ENCODE data around the gene BAG3. TPM values are rescaled to one million over a fixed set of nuclear protein-coding genes. Genes with fewer than 3 reads are reported as not detected.

Gene BAG3
- total and polyA plus RNA-seq, 9 of the 15 experiments (the other 6 are each of a cell fraction or from before 2014, with no cell fraction given), result 2.6 to 27.4 (median 7.2) TPM

DNA sequence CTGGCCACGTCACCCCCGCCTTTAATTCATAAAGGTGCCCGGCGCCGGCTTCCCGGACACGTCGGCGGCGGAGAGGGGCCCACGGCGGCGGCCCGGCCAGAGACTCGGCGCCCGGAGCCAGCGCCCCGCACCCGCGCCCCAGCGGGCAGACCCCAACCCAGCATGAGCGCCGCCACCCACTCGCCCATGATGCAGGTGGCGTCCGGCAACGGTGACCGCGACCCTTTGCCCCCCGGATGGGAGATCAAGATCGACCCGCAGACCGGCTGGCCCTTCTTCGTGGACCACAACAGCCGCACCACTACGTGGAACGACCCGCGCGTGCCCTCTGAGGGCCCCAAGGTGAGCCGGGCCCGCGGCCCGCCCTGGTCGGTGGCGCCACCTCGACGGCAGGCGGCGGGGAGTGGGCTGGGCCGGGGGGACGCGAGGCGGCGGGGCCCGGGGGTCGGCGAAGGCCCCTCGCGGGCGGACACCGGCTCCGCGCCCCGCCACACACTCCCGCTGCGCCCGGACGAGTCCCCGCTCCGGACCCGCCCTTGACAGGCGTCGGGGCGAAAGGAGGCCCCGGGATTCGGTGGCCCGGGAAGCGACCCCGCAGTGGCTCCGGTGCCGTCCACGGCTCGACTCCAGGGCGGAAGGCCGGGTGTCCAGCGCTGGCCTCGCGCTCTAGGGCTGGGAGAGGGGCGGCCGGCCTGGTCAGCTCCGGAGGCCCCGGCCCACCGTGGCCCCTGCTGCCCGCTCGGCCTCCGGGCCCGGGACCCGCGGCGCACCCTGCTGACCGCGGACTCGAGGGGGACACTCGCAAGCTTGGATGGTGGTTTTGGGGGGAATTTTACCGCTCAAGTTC lies 557 bp downstream of the BAG3 start (continued):
- no peak for TF ChIP-seq FOXM1 (IDR thresholded peaks at IDR 0.05; ENCODE audit: low read depth)
- TF ChIP-seq FOXM1 (CRISPR knock-in tag; IDR thresholded peaks at IDR 0.05; ENCODE audit: low read depth), result no peak
- TF ChIP-seq, protein P1, sequence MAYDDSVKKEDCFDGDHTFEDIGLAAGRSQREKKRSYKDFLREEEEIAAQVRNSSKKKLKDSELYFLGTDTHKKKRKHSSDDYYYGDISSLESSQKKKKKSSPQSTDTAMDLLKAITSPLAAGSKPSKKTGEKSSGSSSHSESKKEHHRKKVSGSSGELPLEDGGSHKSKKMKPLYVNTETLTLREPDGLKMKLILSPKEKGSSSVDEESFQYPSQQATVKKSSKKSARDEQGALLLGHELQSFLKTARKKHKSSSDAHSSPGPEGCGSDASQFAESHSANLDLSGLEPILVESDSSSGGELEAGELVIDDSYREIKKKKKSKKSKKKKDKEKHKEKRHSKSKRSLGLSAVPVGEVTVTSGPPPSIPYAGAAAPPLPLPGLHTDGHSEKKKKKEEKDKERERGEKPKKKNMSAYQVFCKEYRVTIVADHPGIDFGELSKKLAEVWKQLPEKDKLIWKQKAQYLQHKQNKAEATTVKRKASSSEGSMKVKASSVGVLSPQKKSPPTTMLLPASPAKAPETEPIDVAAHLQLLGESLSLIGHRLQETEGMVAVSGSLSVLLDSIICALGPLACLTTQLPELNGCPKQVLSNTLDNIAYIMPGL (CRISPR knock-in tag; IDR thresholded peaks at IDR 0.05), result no peak
- TF ChIP-seq TOE1 (IDR thresholded peaks at IDR 0.05; ENCODE audit: borderline replicate concordance), result no peak
- no peak for TF ChIP-seq TOE1 (CRISPR knock-in tag; IDR thresholded peaks at IDR 0.05; ENCODE audit: borderline replicate concordance, low read depth)
- TF ChIP-seq PHF8 (IDR thresholded peaks at IDR 0.05; ENCODE audit: borderline replicate concordance, low read length), result peak; percentile 13; the same call in 1 of the 2 replicates
- TF ChIP-seq ZNF146 (CRISPR knock-in tag; IDR thresholded peaks at IDR 0.05; ENCODE audit: unreplicated experiment), result no peak
- no peak for TF ChIP-seq BRD9 (IDR thresholded peaks at IDR 0.05; ENCODE audit: low read depth, partially characterized antibody)
- TF ChIP-seq SAFB (IDR thresholded peaks at IDR 0.05; ENCODE audit: borderline replicate concordance, low read depth, low read length), result no peak
- TF ChIP-seq, protein P2, sequence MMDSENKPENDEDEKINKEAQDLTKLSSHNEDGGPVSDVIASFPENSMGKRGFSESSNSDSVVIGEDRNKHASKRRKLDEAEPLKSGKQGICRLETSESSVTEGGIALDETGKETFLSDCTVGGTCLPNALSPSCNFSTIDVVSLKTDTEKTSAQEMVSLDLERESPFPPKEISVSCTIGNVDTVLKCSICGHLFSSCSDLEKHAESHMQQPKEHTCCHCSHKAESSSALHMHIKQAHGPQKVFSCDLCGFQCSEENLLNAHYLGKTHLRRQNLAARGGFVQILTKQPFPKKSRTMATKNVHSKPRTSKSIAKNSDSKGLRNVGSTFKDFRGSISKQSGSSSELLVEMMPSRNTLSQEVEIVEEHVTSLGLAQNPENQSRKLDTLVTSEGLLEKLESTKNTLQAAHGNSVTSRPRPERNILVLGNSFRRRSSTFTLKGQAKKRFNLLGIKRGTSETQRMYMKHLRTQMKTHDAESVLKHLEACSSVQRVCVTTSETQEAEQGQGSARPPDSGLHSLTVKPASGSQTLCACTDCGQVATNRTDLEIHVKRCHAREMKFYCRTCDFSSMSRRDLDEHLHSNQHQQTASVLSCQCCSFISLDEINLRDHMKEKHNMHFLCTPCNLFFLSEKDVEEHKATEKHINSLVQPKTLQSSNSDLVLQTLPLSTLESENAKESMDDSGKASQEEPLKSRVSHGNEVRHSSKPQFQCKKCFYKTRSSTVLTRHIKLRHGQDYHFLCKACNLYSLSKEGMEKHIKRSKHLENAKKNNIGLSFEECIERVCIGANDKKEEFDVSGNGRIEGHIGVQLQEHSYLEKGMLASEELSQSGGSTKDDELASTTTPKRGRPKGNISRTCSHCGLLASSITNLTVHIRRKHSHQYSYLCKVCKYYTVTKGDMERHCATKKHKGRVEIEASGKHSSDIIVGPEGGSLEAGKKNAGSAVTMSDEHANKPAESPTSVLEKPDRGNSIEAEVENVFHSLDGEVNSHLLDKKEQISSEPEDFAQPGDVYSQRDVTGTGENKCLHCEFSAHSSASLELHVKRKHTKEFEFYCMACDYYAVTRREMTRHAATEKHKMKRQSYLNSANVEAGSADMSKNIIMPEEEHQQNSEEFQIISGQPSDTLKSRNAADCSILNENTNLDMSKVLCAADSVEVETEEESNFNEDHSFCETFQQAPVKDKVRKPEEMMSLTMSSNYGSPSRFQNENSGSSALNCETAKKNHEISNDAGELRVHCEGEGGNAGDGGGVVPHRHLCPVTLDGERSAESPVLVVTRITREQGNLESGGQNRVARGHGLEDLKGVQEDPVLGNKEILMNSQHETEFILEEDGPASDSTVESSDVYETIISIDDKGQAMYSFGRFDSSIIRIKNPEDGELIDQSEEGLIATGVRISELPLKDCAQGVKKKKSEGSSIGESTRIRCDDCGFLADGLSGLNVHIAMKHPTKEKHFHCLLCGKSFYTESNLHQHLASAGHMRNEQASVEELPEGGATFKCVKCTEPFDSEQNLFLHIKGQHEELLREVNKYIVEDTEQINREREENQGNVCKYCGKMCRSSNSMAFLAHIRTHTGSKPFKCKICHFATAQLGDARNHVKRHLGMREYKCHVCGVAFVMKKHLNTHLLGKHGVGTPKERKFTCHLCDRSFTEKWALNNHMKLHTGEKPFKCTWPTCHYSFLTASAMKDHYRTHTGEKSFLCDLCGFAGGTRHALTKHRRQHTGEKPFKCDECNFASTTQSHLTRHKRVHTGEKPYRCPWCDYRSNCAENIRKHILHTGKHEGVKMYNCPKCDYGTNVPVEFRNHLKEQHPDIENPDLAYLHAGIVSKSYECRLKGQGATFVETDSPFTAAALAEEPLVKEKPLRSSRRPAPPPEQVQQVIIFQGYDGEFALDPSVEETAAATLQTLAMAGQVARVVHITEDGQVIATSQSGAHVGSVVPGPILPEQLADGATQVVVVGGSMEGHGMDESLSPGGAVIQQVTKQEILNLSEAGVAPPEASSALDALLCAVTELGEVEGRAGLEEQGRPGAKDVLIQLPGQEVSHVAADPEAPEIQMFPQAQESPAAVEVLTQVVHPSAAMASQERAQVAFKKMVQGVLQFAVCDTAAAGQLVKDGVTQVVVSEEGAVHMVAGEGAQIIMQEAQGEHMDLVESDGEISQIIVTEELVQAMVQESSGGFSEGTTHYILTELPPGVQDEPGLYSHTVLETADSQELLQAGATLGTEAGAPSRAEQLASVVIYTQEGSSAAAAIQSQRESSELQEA (IDR thresholded peaks at IDR 0.05; ENCODE audit: low read depth), result no peak
- no peak for TF ChIP-seq FOXK2 (conservative IDR thresholded peaks at IDR 0.05 in 1 of 2, IDR thresholded peaks at IDR 0.05 in 1 of 2; ENCODE audit: low read depth in 2 of 2)
- TF ChIP-seq, protein P3, sequence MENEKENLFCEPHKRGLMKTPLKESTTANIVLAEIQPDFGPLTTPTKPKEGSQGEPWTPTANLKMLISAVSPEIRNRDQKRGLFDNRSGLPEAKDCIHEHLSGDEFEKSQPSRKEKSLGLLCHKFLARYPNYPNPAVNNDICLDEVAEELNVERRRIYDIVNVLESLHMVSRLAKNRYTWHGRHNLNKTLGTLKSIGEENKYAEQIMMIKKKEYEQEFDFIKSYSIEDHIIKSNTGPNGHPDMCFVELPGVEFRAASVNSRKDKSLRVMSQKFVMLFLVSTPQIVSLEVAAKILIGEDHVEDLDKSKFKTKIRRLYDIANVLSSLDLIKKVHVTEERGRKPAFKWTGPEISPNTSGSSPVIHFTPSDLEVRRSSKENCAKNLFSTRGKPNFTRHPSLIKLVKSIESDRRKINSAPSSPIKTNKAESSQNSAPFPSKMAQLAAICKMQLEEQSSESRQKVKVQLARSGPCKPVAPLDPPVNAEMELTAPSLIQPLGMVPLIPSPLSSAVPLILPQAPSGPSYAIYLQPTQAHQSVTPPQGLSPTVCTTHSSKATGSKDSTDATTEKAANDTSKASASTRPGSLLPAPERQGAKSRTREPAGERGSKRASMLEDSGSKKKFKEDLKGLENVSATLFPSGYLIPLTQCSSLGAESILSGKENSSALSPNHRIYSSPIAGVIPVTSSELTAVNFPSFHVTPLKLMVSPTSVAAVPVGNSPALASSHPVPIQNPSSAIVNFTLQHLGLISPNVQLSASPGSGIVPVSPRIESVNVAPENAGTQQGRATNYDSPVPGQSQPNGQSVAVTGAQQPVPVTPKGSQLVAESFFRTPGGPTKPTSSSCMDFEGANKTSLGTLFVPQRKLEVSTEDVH (IDR thresholded peaks at IDR 0.05; ENCODE audit: low read depth, partially characterized antibody), result no peak
- TF ChIP-seq HEY1 (CRISPR knock-in tag; IDR thresholded peaks at IDR 0.05; ENCODE audit: borderline replicate concordance), result no peak
- no peak for TF ChIP-seq ZNF589 (CRISPR knock-in tag; IDR thresholded peaks at IDR 0.05; ENCODE audit: low read depth)
